CD4-positive, alpha-beta T cell (primary cell): ENCODE data around the gene POLL. TPM values are rescaled to one million over a fixed set of nuclear protein-coding genes. Genes with fewer than 3 reads are reported as not detected.
"Not testable (repeated sequence)": the region's sequence is repeated elsewhere in the genome, so short reads cannot be mapped to it uniquely, and the experiment has no call there.

Experiments
- ATAC-seq: fragments of 200-7000 bp; cut with Tn5 transposase; one replicate; pipeline ENCODE4 v1.10.0; 2022; ENCODE audit warnings: mild to moderate bottlenecking; ENCODE audit not compliant: poor library complexity
- CTCF ChIA-PET: fragments of 350-600 bp; sonication (Branson Sonifier 250); formaldehyde crosslinking; loops from one replicate; lab custom pipeline; 2021; ENCODE audit warnings: antibody characterized with exemption, inconsistent platforms; lab: Charles Lee
- POLR2A ChIA-PET: fragments of 350-600 bp; sonication (Branson Sonifier 250); formaldehyde crosslinking; loops from one replicate; lab custom pipeline; 2021; ENCODE audit warnings: antibody characterized with exemption, inconsistent platforms; lab: Charles Lee
- DNase-seq, 14 experiments: peaks; one replicate each; pipeline ENCODE4 v3.0.0-alpha.2; 2013 to 2020; ENCODE audit warnings: mixed read lengths in 2 of 14
- H3K27ac ChIP-seq, 2 donors: one replicate each; pipeline versions ENCODE4 v1.5.1 to v1.7.0; 2013; ENCODE audit warnings: low read length in 2 of 2, low read depth in 1 of 2, mild to moderate bottlenecking in 1 of 2
- H3K27me3 ChIP-seq, 2 experiments: 1 replicate in 1 of 2; 2 replicates in 1 of 2; pipeline versions ENCODE4 v1.6.1 to v1.7.0; 2013; ENCODE audit warnings: low read length in 2 of 2, control low read depth in 1 of 2, mild to moderate bottlenecking in 1 of 2, moderate library complexity in 1 of 2; ENCODE audit not compliant: insufficient read depth in 2 of 2, control insufficient read depth in 1 of 2
- H3K36me3 ChIP-seq: one replicate; pipeline ENCODE4 v1.6.1; 2013; ENCODE audit warnings: low read length, control low read depth; ENCODE audit not compliant: insufficient read depth
- H3K4me1 ChIP-seq: one replicate; pipeline ENCODE4 v1.6.1; 2013; ENCODE audit warnings: low read length, control low read depth; ENCODE audit not compliant: insufficient read depth
- H3K4me3 ChIP-seq: one replicate; pipeline ENCODE4 v1.5.1; 2013; ENCODE audit warnings: mild to moderate bottlenecking, low read length, moderate library complexity
- H3K9me3 ChIP-seq, 2 experiments: 1 replicate in 1 of 2; 2 replicates in 1 of 2; pipeline versions ENCODE4 v1.6.1 to v1.7.0; 2013; ENCODE audit warnings: low read length in 2 of 2, mild to moderate bottlenecking in 2 of 2, control low read depth in 1 of 2, moderate library complexity in 1 of 2; ENCODE audit not compliant: control insufficient read depth in 1 of 2, insufficient read depth in 1 of 2
- H3K27ac Mint-ChIP-seq: one replicate; pipeline ENCODE4 v1.8.0; 2020; ENCODE audit warnings: mixed read lengths
- H3K27me3 Mint-ChIP-seq: one replicate; pipeline ENCODE4 v1.8.0; 2021; ENCODE audit warnings: mixed read lengths
- H3K36me3 Mint-ChIP-seq: one replicate; pipeline ENCODE4 v1.8.0; 2021; ENCODE audit warnings: low read depth, mixed read lengths
- H3K4me1 Mint-ChIP-seq: one replicate; pipeline ENCODE4 v1.8.0; 2021; ENCODE audit warnings: low read depth, mixed read lengths
- H3K4me3 Mint-ChIP-seq: one replicate; pipeline ENCODE4 v1.8.0; 2020; ENCODE audit warnings: mild to moderate bottlenecking, mixed read lengths
- H3K9me3 Mint-ChIP-seq: one replicate; pipeline ENCODE4 v1.8.0; 2020; ENCODE audit warnings: mixed read lengths
- intact Hi-C, 2 experiments: fragments of 100-400 bp; cut with DNase I in 1 of 2; cut with micrococcal nuclease in 1 of 2; formaldehyde crosslinking; loops; one replicate each; pipeline versions ENCODE4 v1.15.1 to v1.9.0; 2023 to 2025; cut with DNase I, micrococcal nuclease
- polyA plus RNA-seq, 2 donors: library from polyadenylated mRNA; unstranded; fragments of 120-200 nt; gene quantifications; one replicate each; pipeline ENCODE4 v1.2.1, GENCODE V29; 2013
- total RNA-seq, 174 experiments: library from RNA in 2 of 174; stranded (reverse) in 2 of 174; gene quantifications; one replicate each; pipeline ENCODE4 v1.2.3 and lab custom pipeline; 2021 to 2026
- TF ChIP-seq, protein P1 (sequence below): fragments of 200-600 bp; IDR thresholded peaks from one replicate; pipeline ENCODE4 v1.8.0; 2022; ENCODE audit warnings: antibody characterized with exemption, mild to moderate bottlenecking

POLL gene
- total RNA-seq (10 to 100 TPM; 23.3 to 24.3 TPM), total RNA-seq (lab: John Stamatoyannopoulos, UW) (13.6 to 65.9 (median 37.6) reads per million in 172 experiments)
- polyA plus RNA-seq (2013, experiment 1 of 2) = 25.3 TPM
- polyA plus RNA-seq (2013, experiment 2 of 2) = 26.8 TPM

DNA sequence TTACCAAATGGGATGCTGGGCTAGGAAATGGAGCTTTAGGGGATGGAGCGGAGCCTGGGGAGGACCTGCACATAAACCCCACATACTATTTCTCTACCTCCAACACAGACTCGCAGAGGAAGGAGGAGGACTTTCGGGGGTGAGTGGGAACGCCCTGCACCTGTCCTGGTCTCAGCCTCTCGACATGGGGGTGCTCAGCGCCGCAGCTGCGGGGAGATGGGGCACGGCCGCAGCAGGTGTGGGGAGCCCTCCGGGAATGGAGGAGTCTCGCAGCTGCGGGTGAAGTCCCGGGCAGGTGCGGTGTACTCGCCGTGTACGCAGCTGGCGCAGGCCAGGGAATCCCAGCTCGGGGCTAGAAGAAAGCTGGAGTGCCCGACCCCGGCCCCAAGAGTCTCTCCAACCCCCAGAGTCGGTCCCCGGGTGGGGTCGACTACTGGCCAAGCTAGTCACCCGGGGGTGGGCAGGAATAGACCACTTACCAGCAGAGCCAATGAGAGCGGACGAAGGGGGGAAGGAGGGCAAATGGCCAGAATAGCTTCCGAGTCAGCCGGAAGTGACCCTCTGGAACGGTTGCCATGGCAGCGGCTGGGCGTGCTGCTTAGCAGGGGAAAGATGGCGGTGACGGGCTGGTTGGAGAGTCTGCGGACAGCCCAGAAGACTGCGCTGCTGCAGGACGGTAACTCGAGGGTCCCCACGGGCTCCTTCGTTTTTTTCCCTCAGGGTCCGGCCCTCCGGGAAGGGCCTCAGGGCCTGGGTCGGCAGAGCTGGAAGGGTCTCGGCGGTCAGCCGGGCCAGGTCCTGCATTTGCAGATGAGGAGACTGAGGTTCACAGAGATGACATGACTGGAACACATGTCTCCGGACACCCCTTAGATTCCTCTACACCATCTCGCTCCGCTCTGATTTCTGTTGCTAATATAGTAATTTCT, at the start of gene POLL, which contains the start of gene DPCD:
TSS of gene POLL (minus strand) at position 533 of the 929 bp plus-strand sequence. CDS start 897 bp downstream, outside the sequence.
TSS of gene DPCD (plus strand) at position 597 of the 929 bp plus-strand sequence. CDS start at position 613, 16 bp downstream.
- peaks cover 32% of the 10 kb centered on the region for H3K36me3 Mint-ChIP-seq
- peaks cover 24% of the 10 kb centered on the region for H3K4me1 Mint-ChIP-seq
- peak; percentile 90 for ATAC-seq
- peak within 1 kb of the TSS; percentile 97 for H3K4me3 Mint-ChIP-seq
- Histone ChIP-seq H3K4me3 (peak within 1 kb of the TSS; percentile 72), H3K4me1 (peaks cover 24% of the 10 kb centered on the region), H3K27me3 (no peaks in the 10 kb centered on the region), H3K9me3 (no peaks in the 10 kb centered on the region), H3K27ac (peak within 1 kb of the TSS in 1 of 2 donors; percentile 59), H3K36me3 (peaks cover 27% of the 10 kb centered on the region)
- TF ChIP-seq, protein P1, sequence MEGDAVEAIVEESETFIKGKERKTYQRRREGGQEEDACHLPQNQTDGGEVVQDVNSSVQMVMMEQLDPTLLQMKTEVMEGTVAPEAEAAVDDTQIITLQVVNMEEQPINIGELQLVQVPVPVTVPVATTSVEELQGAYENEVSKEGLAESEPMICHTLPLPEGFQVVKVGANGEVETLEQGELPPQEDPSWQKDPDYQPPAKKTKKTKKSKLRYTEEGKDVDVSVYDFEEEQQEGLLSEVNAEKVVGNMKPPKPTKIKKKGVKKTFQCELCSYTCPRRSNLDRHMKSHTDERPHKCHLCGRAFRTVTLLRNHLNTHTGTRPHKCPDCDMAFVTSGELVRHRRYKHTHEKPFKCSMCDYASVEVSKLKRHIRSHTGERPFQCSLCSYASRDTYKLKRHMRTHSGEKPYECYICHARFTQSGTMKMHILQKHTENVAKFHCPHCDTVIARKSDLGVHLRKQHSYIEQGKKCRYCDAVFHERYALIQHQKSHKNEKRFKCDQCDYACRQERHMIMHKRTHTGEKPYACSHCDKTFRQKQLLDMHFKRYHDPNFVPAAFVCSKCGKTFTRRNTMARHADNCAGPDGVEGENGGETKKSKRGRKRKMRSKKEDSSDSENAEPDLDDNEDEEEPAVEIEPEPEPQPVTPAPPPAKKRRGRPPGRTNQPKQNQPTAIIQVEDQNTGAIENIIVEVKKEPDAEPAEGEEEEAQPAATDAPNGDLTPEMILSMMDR = no peak
- DNase-seq = peak; percentile 80 to 94 (median 88)
- CTCF ChIA-PET = interaction anchor here (2.0 kb wide), 1 partner anchor 18 kb away, joined by 8 read pairs; no protein-coding TSS in a partner anchor
- intact Hi-C loops = loop anchor here in 1 of 2 experiments (5.0 to 10.0 kb wide), 3 partner anchors 104 to 1051 kb away; partner anchors contain the start of genes BTRC and HIF1AN
- peaks cover 6% of the 10 kb centered on the region for H3K27me3 Mint-ChIP-seq
- H3K27ac Mint-ChIP-seq = peak within 1 kb of the TSS; percentile 79
- H3K9me3 Mint-ChIP-seq = no peaks in the 10 kb centered on the region
- POLR2A ChIA-PET = interaction anchor here (0.7 to 2.0 kb wide), 6 partner anchors 10 to 234 kb away, joined by 3 to 8 read pairs (median 5); partner anchors contain the start of genes FBXW4 and OGA

DNA sequence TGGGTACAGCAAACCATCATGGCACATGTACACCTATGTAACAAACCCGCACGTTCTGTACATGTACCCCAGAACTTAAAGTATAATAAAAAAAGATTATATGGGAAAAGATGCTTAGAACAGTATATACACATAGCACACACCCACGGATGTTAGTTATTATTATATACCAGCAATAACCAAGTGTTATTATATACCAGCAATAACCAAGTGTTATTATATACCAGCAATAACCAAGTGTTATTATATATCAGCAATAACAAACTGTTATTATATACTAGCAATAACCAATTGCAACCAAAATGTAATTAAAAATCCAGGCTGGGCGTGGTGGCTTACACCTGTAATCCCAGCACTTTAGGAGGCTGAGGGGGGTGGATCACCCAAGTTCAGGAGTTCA, 45.5 kb upstream of the POLL start:
- H3K9me3 ChIP-seq, H3K4me3 Mint-ChIP-seq, DNase-seq, H3K27ac ChIP-seq, intact Hi-C loops, H3K27me3 ChIP-seq, H3K27ac Mint-ChIP-seq, H3K4me3 ChIP-seq, POLR2A ChIA-PET, ATAC-seq, H3K9me3 Mint-ChIP-seq, H3K27me3 Mint-ChIP-seq, H3K4me1 ChIP-seq, CTCF ChIA-PET: not testable (repeated sequence)
- H3K36me3 ChIP-seq = peaks cover 42% of the 10 kb centered on the region
- Mint-ChIP-seq H3K36me3 (peaks cover 70% of the 10 kb centered on the region), H3K4me1 (peaks cover 26% of the 10 kb centered on the region)

DNA sequence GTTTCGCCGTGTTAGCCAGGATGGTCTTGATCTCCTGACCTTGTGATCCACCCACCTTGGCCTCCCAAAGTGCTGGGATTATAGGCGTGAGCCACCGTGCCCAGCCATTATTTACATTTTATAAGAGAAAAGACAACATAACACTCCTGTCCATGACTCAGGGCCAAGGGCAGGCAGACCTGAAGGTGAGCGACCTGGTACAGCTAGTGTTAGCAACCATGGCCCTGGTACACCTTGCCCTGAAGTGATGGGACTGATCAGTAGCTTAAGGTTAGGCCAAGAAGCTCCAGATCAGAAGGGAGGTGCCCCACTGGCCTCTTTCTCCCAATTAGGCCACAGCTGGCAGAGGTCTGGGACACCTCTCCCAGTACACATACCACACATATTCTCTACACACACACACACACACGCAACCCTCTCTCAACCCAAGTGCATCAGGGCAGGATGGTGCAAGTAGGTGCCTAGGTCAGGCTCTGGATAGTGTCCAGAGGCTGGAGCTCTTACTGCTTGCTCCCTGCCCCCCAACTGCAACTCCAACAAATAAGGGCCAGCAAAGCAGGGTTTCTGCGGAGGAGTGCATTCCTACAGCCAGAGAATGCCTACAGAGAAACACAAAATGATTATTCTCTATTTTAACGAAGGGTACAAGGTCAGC, 43.9 kb upstream of the POLL start:
- H3K4me1 Mint-ChIP-seq = peaks cover 36% of the 10 kb centered on the region
- no peaks in the 10 kb centered on the region for H3K27me3 Mint-ChIP-seq
- DNase-seq = no peak
- H3K4me3 Mint-ChIP-seq = no peak overlapping the region
- POLR2A ChIA-PET = no interaction called here
- H3K9me3 Mint-ChIP-seq = no peaks in the 10 kb centered on the region
- no peak overlapping the region for H3K4me3 ChIP-seq
- ATAC-seq = no peak
- TF ChIP-seq, protein P1 = no peak
- peaks cover 73% of the 10 kb centered on the region for H3K36me3 Mint-ChIP-seq
- intact Hi-C loops = no loop called here
- no peaks in the 10 kb centered on the region for H3K27me3 ChIP-seq
- no peak overlapping the region for H3K27ac ChIP-seq
- H3K27ac Mint-ChIP-seq = no peak overlapping the region
- peaks cover 2% of the 10 kb centered on the region for H3K4me1 ChIP-seq
- CTCF ChIA-PET = no interaction called here
- peaks cover 47% of the 10 kb centered on the region for H3K36me3 ChIP-seq
- no peaks in the 10 kb centered on the region for H3K9me3 ChIP-seq
